Stimulated activated CD4-positive, alpha-beta T cell treated with anti-CD3 and anti-CD28 coated beads, Interleukin-4, amount 100 ng/mL, for 4 hours (primary cell): ENCODE results near the gene MED13L.

ENCODE experiments used
- DNase-seq, 2 experiments: peaks; one replicate each; pipeline ENCODE4 v3.0.0-alpha.2; 2020

Gene MED13L

DNA sequence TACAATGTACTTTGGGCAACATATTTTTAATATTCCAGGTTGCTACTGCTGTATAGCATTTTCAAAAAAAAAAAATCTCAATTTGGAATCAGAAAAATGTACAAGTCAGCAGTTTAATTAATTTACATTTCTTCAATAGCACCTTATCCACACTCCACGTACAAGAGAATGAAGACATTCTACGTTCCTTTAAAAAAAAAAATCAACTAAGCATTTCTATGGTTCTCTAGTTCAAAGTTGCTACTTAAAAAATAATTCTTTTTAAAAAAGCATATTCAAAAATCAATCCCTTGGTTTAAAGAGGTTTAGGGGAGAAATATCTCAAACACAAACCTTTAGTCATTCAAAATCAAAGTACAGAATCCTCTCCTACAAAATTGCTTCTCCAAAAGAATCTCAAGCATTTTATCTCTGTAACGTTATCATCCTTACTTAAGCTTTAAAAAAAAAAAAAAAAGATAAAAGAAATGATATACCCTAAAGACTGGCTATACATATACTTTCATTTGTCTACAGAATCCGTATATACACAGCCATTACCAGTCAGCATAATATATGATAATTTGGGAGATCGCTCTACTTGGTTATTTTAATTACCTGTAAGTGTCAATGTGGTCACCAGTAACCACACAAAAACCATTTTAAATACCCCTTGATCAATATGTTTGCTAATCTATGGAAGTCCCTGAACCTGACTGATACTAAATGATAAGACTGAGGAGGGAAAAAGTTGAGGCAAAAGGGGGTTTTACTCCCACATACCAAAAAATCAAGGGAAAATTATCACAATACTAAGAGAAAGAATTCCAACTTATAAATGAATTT lies 2.7 kb downstream of the MED13L start:
- no peak for DNase-seq

DNA sequence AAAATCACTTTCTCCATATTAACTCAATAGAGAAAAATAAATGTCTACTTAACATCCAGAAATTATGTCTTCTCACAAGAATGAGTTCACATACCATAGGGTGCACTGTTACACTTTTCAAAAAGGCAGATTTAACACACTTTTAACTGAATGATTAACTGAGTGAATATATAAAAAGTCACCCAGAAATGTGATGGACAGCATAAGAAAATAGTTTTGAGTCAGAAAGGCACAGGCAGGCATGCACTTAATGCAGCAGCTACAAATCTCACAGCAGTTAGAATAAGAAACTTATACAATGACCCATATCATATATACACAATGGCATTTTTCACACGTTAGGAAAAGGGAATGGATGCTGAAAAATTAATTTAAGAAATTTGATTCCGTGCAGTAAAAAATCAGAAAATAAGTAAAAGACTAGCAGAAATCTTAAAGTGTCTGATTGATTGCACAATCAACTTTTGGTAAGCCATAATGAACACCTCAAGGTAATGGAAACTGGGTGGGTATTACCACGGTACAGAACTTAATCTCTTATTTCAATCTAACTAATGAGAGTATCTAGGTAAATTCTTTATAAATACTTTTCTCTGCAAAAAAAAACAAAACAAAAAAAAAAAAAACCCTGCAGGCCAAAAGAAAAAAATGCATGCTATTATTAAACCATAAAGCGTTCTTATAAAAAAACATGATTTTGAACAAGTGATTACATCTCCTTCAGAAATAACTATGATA lies 3.5 kb downstream of the MED13L start:
- DNase-seq, result no peak

GRCh38 chr12:116267948-116268347 lies 9.5 kb downstream of the MED13L start:
- DNase-seq, result no peak

GRCh38 chr12:116266631-116267349 lies 10.7 kb downstream of the MED13L start:
- no peak for DNase-seq

GRCh38 chr12:116266168-116266601 lies 11.3 kb downstream of the MED13L start:
- no peak for DNase-seq

GRCh38 chr12:116265351-116266147 lies 11.9 kb downstream of the MED13L start:
- DNase-seq, result no peak

DNA sequence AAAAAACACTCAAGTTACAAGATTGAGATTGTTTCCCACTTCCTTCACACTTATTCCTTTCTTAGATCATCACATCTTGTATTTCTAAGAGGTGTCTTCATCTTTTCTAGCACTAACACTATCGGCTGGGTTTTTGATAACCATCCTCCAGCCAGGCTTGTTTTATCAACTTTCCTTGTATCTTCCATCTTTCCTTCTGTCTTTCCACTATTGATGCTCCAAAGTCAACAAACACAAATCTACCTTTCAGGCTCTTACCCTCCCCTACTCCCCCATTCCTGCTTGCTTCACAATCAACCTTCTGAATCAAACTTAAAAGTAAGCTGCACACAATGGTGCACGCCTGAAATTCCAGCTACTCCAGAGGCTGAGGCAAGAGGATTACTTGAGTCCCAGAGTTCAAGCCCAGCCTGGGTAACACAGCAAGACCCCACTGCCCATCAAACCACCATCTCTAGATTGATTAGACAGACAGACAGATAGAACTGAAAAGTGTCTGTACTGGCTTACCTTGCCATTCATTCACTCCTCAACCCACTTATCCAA lies 12.9 kb downstream of the MED13L start:
- DNase-seq, result no peak

GRCh38 chr12:116263844-116264243 lies 13.6 kb downstream of the MED13L start:
- DNase-seq, result no peak

DNA sequence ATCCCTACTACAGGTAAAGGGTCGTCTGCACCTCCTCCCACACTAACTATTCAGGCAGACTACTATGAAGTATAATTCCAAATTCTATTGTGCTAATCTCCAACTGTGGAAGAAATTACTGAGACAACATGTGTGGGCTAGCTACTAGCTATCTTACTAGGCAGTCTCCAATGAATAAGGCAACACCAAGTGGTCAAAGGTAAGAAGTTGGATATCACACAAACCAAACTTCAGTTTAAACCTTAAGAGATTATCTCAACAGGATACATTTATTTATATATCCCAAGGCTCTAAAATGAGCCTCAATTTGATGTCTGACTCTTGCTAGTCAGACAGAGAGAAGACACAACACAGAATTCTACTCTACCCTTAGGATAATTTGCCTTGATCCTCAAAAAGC lies 14.1 kb downstream of the MED13L start:
- DNase-seq, result no peak

- DNase-seq, result no peak
These were observed 14.8 kb downstream of the MED13L start for GRCh38 chr12:116262741-116263140.

- no peak for DNase-seq
These were observed 15.9 kb downstream of the MED13L start for GRCh38 chr12:116261525-116262100.

DNA sequence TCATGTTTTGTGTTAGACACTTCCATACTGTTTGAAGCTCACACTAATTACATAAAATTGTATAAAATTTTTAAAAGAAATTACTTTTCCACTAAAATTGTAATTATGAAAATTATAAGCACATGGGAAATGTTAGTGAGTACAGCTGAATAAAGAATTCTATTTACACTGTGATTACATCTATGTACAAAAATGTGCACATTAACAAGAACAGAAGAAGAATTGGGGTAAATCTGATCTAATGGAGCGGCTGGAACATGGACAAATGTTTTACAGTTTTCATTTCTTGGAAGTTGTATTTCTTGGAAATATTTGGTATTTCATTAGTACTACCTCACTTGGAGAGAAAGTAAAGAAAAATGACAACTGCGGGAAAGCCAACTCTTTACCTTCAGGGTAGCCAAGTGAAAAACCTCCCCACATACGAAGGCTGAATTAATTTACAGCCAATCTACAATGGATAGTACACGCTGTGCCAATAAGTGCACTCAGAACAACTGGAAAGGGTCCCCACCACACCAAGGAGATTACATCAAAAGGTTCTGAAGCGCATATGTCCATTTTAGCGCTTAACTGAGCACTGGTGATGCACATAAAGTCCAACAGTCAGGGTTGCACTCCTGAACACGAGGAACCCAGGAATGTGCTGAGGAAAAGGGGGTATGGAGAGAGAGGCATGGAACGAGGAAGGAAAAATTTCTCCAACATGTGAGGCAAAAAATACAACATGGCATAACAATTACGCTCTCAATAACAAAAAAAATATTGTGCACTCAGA lies 17.5 kb downstream of the MED13L start:
- no peak for DNase-seq

DNA sequence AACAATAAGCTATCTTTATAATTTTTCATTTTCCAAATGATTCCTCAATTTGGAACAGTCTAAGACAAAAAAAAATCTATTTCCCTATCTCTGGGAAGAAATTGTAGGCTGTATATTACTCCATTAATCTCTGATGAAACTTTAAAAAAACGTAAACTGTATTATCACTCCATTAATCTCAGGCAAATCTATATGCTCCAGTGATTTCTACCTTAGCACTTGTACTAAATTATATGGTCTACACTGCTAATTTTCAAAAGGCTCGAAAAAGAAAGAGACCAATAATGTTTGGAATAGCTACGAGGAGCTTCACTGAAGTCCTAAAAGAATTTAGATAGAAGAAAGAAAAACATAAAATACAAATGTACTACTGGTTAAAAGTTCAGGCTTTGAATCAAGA lies 19.7 kb downstream of the MED13L start:
- DNase-seq, result no peak

- DNase-seq, result no peak
These were observed 20.3 kb downstream of the MED13L start for GRCh38 chr12:116257215-116257614.

GRCh38 chr12:116249938-116250337 lies 27.6 kb downstream of the MED13L start:
- DNase-seq, result no peak

DNA sequence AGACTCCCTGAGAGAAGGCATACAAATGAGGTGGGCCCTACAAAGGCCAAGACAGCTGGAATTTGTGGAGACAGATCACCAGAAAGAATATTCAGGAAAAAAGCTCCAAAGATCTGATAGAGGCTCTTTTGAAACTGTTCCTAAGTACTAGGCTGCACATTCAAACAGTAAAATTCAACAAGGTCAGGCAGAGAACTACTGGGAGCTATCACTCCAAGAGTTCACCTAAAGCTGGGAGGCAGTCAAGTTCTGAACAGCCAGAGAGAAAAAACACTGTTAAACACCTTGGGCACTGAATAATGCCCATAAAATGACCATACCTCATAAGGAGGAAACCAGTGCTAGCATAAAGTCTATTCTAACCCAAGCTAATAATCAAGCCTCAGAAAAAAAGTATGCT lies 28.6 kb downstream of the MED13L start:
- DNase-seq, result no peak

GRCh38 chr12:116248433-116248832 lies 29.1 kb downstream of the MED13L start:
- DNase-seq, result no peak

GRCh38 chr12:116247377-116247776 lies 30.1 kb downstream of the MED13L start:
- DNase-seq, result no peak

- DNase-seq, result no peak
These were observed 30.9 kb downstream of the MED13L start for GRCh38 chr12:116246490-116247179.

DNA sequence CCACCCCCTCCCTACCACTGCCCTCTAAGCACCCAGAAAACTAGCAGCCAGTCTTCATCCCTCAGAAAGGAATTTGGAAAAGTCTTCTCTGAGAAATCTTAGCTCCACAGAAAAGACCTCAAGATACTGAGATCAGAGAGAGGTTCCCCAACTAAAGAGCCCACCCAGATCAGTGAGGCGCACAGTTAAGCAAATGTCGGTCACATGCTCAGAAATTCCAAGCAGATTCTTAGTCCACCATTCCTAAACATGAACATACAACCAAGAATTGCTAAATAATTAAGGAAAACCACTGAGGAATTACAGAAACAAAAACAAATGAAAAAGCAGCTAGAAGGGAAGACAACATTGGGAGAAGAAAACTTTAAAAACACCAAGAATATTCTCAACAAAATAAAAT lies 32.3 kb downstream of the MED13L start:
- DNase-seq, result no peak
